ENCODE results near the gene TRIM32. TPM values are rescaled to one million over a fixed set of nuclear protein-coding genes. Genes with fewer than 3 reads are reported as not detected.

The TRIM32 gene
- polyA plus RNA-seq, 1 of the 3 experiments (the other 2 are of a cell fraction): 10.2 TPM

GRCh38 chr9:116656977-116657376 lies 30.1 kb upstream of the TRIM32 start:
- H3K36me3 ChIP-seq (replicated peaks in 1 of 2; ENCODE audit: control insufficient read depth in 1 of 2, insufficient read depth in 2 of 2, low read length in 1 of 2): no peaks in the 10 kb centered on the region
- POLR2A ChIA-PET: no interaction called here
- H3K4me2 ChIP-seq: no peak overlapping the region
- H3K9me3 ChIP-seq: no peaks in the 10 kb centered on the region
- no peak for DNase-seq
- H2AFZ ChIP-seq (ENCODE audit: low read depth): no peak overlapping the region
- 96% methylated on average over 2 of the region's 2 CpGs for WGBS (ENCODE audit: low lambda C conversion rate)
- TF ChIP-seq FOSL2 (IDR thresholded peaks at IDR 0.05; ENCODE audit: borderline replicate concordance, low read depth): no peak
- no peak for TF ChIP-seq JUND (IDR thresholded peaks at IDR 0.05)
- TF ChIP-seq, protein P1, sequence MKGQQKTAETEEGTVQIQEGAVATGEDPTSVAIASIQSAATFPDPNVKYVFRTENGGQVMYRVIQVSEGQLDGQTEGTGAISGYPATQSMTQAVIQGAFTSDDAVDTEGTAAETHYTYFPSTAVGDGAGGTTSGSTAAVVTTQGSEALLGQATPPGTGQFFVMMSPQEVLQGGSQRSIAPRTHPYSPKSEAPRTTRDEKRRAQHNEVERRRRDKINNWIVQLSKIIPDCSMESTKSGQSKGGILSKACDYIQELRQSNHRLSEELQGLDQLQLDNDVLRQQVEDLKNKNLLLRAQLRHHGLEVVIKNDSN (IDR thresholded peaks at IDR 0.05; ENCODE audit: borderline replicate concordance, low read depth): no peak
- peaks cover 0 to 7% of the 10 kb centered on the region in 2 experiments; a peak in 1 of 4 replicates for H3K4me1 ChIP-seq (ENCODE audit: control insufficient read depth in 1 of 2, insufficient read depth in 2 of 2, low read depth in 1 of 2, low read length in 1 of 2)
- H4K20me1 ChIP-seq (ENCODE audit: insufficient read depth): no peaks in the 10 kb centered on the region
- H3F3A ChIP-seq (replicated peaks; ENCODE audit: insufficient read depth): no peaks in the 10 kb centered on the region
- no peak overlapping the region for H3K4me3 ChIP-seq (ENCODE audit: low read depth in 2 of 2, low read length in 1 of 2)
- no peak overlapping the region for H3K27ac ChIP-seq (ENCODE audit: low read depth in 2 of 2, low read length in 1 of 2)
- no peaks in the 10 kb centered on the region for H3K9me2 ChIP-seq
- CTCF ChIA-PET: interaction anchor here (3.3 kb wide), 1 partner anchor 1064 kb away, joined by 20 read pairs; no protein-coding TSS in a partner anchor
- no peaks in the 10 kb centered on the region for H3K27me3 ChIP-seq (ENCODE audit: insufficient read depth)
- no peaks in the 10 kb centered on the region for H3K79me2 ChIP-seq (ENCODE audit: insufficient read depth)
- no peak overlapping the region for H3K9ac ChIP-seq

- no peak overlapping the region for H3K27ac ChIP-seq (ENCODE audit: low read depth in 2 of 2, low read length in 1 of 2)
- ChIA-PET CTCF (interaction anchor here (0.9 kb wide), 1 partner anchor 10 kb away, joined by 3 read pairs; no protein-coding TSS in a partner anchor), POLR2A (no interaction called here)
- TF ChIP-seq SMC3 (IDR thresholded peaks at IDR 0.05; ENCODE audit: low read depth, low read length): no peak
- no peak for TF ChIP-seq ZBTB33 (IDR thresholded peaks at IDR 0.05; ENCODE audit: borderline replicate concordance, low read depth)
- no peak for TF ChIP-seq IRF3 (IDR thresholded peaks at IDR 0.05; ENCODE audit: low read depth, low read length)
- no peak for TF ChIP-seq TAF1 (IDR thresholded peaks at IDR 0.05; ENCODE audit: borderline replicate concordance, low read depth, low read length)
- TF ChIP-seq JUND (IDR thresholded peaks at IDR 0.05): no peak
- TF ChIP-seq USF2 (IDR thresholded peaks at IDR 0.05; ENCODE audit: borderline replicate concordance, low read depth, low read length): no peak
- no peak for TF ChIP-seq YY1 (IDR thresholded peaks at IDR 0.05; ENCODE audit: low read depth)
- no peak for TF ChIP-seq PBX3 (IDR thresholded peaks at IDR 0.05)
- TF ChIP-seq CHD2 (IDR thresholded peaks at IDR 0.05; ENCODE audit: low read length, partially characterized antibody): no peak
- 95% methylated on average over 2 of the region's 2 CpGs for whole genome bisulfite sequencing (ENCODE audit: low lambda C conversion rate)
- peaks cover 0 to 7% of the 10 kb centered on the region in 2 experiments; a peak in 1 of 4 replicates for H3K4me1 ChIP-seq (ENCODE audit: control insufficient read depth in 1 of 2, insufficient read depth in 2 of 2, low read depth in 1 of 2, low read length in 1 of 2)
- H3K9ac ChIP-seq: no peak overlapping the region
- H3K27me3 ChIP-seq (ENCODE audit: insufficient read depth): no peaks in the 10 kb centered on the region
- no peaks in the 10 kb centered on the region for H3F3A ChIP-seq (replicated peaks; ENCODE audit: insufficient read depth)
- H3K9me2 ChIP-seq: no peaks in the 10 kb centered on the region
- DNase-seq: no peak
- H2AFZ ChIP-seq (ENCODE audit: low read depth): no peak overlapping the region
- no peak overlapping the region for H3K4me2 ChIP-seq
- no peaks in the 10 kb centered on the region for H3K79me2 ChIP-seq (ENCODE audit: insufficient read depth)
- H3K36me3 ChIP-seq (replicated peaks in 1 of 2; ENCODE audit: control insufficient read depth in 1 of 2, insufficient read depth in 2 of 2, low read length in 1 of 2): no peaks in the 10 kb centered on the region
- H3K4me3 ChIP-seq (ENCODE audit: low read depth in 2 of 2, low read length in 1 of 2): no peak overlapping the region
- H3K9me3 ChIP-seq: no peaks in the 10 kb centered on the region
- H4K20me1 ChIP-seq (ENCODE audit: insufficient read depth): no peaks in the 10 kb centered on the region
Measured at GRCh38 chr9:116658265-116658664, 28.8 kb upstream of the TRIM32 start.
